A549 (cell line): ENCODE data around the gene ADAMTS16. TPM values are rescaled to one million over a fixed set of nuclear protein-coding genes. Genes with fewer than 3 reads are reported as not detected.

ENCODE experiments used
- ATAC-seq, 2 experiments: fragments of 200-7000 bp in 1 of 2; fragments of >200 bp in 1 of 2; cut with Nextera tagmentation in 1 of 2; cut with Tn5 transposase in 1 of 2; 3 replicates each; pipeline versions ENCODE4 v1.8.0 to v1.9.1; 2018 to 2020; ENCODE audit warnings: mild to moderate bottlenecking in 1 of 2, moderate library complexity in 1 of 2
- CTCF ChIA-PET: fragments of 300-600 bp; sonication (Branson Sonifier 250); formaldehyde crosslinking; extraction: SDS; loops from one replicate; lab custom pipeline; 2021; ENCODE audit warnings: antibody characterized with exemption, inconsistent platforms; lab: Yijun Ruan, JAX
- POLR2A ChIA-PET: fragments of 350-600 bp; formaldehyde crosslinking; extraction: SDS; loops from one replicate; lab custom pipeline; 2021; ENCODE audit warnings: antibody characterized with exemption, inconsistent platforms; lab: Yijun Ruan, JAX
- DNase-seq, 2 experiments: peaks; one replicate each; pipeline versions ENCODE4 v3.0.0 to v3.0.0-alpha.2; 2011 to 2016; ENCODE audit warnings: low read depth in 1 of 2, low spot score in 1 of 2
- FAIRE-seq: peaks from 2 replicates; lab custom pipeline; 2011; peaks lifted over from hg19 to GRCh38; lab: Jason Lieb, UNC
- H3K27ac ChIP-seq, 2 experiments: fragments of >200 bp; sonication (Bioruptor Twin); formaldehyde crosslinking; 3 replicates each; pipeline ENCODE4 v1.5.1; 2016 to 2017
- H3K4me1 ChIP-seq: fragments of >200 bp; sonication (Bioruptor Twin); formaldehyde crosslinking; 3 replicates; pipeline ENCODE4 v1.6.1; 2016
- H3K4me2 ChIP-seq: fragments of >200 bp; sonication (Bioruptor Twin); formaldehyde crosslinking; 3 replicates; pipeline ENCODE4 v1.6.1; 2016
- H3K4me3 ChIP-seq: fragments of >200 bp; sonication (Bioruptor Twin); formaldehyde crosslinking; 3 replicates; pipeline ENCODE4 v1.5.1; 2016
- H3K9me3 ChIP-seq: fragments of >200 bp; sonication (Bioruptor Twin); formaldehyde crosslinking; 3 replicates; pipeline ENCODE4 v1.6.1; 2016
- CBX2 ChIP-seq: fragments of 200-600 bp; sonication (generic); IDR thresholded peaks from 2 replicates; pipeline ENCODE4 v1.6.1; 2016; ENCODE audit warnings: low read depth, mild to moderate bottlenecking, borderline replicate concordance
- CEBPB ChIP-seq, 2 experiments: fragments of >200 bp in 1 of 2; sonication (Bioruptor Twin) in 1 of 2; formaldehyde crosslinking in 1 of 2; IDR thresholded peaks; 2 replicates each; pipeline ENCODE4 v1.6.1; 2012 to 2016
- CHD4 ChIP-seq: fragments of 200-600 bp; sonication (generic); IDR thresholded peaks from 2 replicates; pipeline ENCODE4 v1.6.1; 2016; ENCODE audit warnings: antibody characterized with exemption, mild to moderate bottlenecking, borderline replicate concordance
- EHMT2 ChIP-seq: fragments of 200-600 bp; sonication (generic); IDR thresholded peaks from 2 replicates; pipeline ENCODE4 v1.6.1; 2016; ENCODE audit warnings: antibody characterized with exemption, low read depth, mild to moderate bottlenecking, moderate library complexity
- ESRRA ChIP-seq: fragments of 150-350 bp; IDR thresholded peaks from 2 replicates; pipeline ENCODE4 v1.6.1; 2014; ENCODE audit warnings: mild to moderate bottlenecking, low read length, borderline replicate concordance
- HDAC2 ChIP-seq: fragments of 200-600 bp; sonication (generic); IDR thresholded peaks from 2 replicates; pipeline ENCODE4 v1.6.1; 2016
- HEYL ChIP-seq: fragments of 250-450 bp; sonication (Bioruptor Pico); IDR thresholded peaks from 2 replicates; pipeline ENCODE4 v1.8.0; 2021; ENCODE audit warnings: mild to moderate bottlenecking, moderate library complexity
- HOXB5 ChIP-seq: fragments of 250-450 bp; sonication (Bioruptor Pico); IDR thresholded peaks from 2 replicates; pipeline ENCODE4 v1.5.0; 2020; ENCODE audit warnings: mild to moderate bottlenecking, moderate library complexity
- KDM5A ChIP-seq: fragments of 200-600 bp; sonication (generic); IDR thresholded peaks from 2 replicates; pipeline ENCODE4 v1.6.1; 2016; ENCODE audit warnings: antibody characterized with exemption, mild to moderate bottlenecking
- MAFK ChIP-seq: fragments of 450-650 bp; IDR thresholded peaks from 2 replicates; pipeline ENCODE4 v1.6.1; 2014; ENCODE audit not compliant: partially characterized antibody
- PHF8 ChIP-seq: fragments of 200-600 bp; sonication (generic); IDR thresholded peaks from 2 replicates; pipeline ENCODE4 v1.6.1; 2016; ENCODE audit warnings: low read depth, mild to moderate bottlenecking, antibody characterized with exemption, moderate library complexity, borderline replicate concordance
- POLR2A ChIP-seq: IDR thresholded peaks from 2 replicates; pipeline ENCODE4 v1.6.1; 2012; ENCODE audit warnings: mild to moderate bottlenecking, low read length
- RNF2 ChIP-seq: fragments of 200-600 bp; sonication (generic); IDR thresholded peaks from 2 replicates; pipeline ENCODE4 v1.6.1; 2016; ENCODE audit warnings: low read depth, mild to moderate bottlenecking, antibody characterized with exemption, moderate library complexity, borderline replicate concordance
- TP53 ChIP-seq: fragments of 250-450 bp; sonication (Bioruptor Pico); IDR thresholded peaks from 2 replicates; pipeline ENCODE4 v1.5.0; 2021; ENCODE audit warnings: mild to moderate bottlenecking, moderate library complexity
- ZFP36 ChIP-seq: fragments of 450-650 bp; IDR thresholded peaks from 2 replicates; pipeline ENCODE4 v1.6.1; 2014; ENCODE audit warnings: borderline replicate concordance; ENCODE audit not compliant: partially characterized antibody
- WGBS: methylation state at CpG from one replicate; pipeline ENCODE4 v1.1.6; 2017; ENCODE audit errors: missing lambda C conversion rate; 5-methylcytosine and 5-hydroxymethylcytosine counted together
- polyA plus RNA-seq, 4 experiments: library from polyadenylated mRNA; depleted of rRNA in 3 of 4; stranded (reverse); fragments of >200 nt; fragmentation: RNase III in 1 of 4; extraction: RNeasy Plus Mini Kit Qiagen cat#74134 plus additional on column Dnase treatment in 1 of 4; gene quantifications; 2 replicates in 3 of 4; 3 replicates in 1 of 4; pipeline ENCODE4 v1.2.3, GENCODE V29; 2011 to 2017
- TF ChIP-seq, protein P1 (sequence below): IDR thresholded peaks from 2 replicates; pipeline ENCODE4 v1.6.1; 2012; ENCODE audit warnings: low read depth, borderline replicate concordance
- TF ChIP-seq, protein P2 (sequence below): fragments of >200 bp; sonication (Bioruptor Twin); formaldehyde crosslinking; IDR thresholded peaks from 3 replicates; pipeline ENCODE4 v1.6.1; 2016
- TF ChIP-seq, protein P3 (sequence below): fragments of 200-600 bp; sonication (generic); IDR thresholded peaks from 2 replicates; pipeline ENCODE4 v1.6.1; 2016; ENCODE audit warnings: antibody characterized with exemption, mild to moderate bottlenecking, moderate library complexity
- TF ChIP-seq, protein P4 (sequence below): fragments of 450-650 bp; IDR thresholded peaks from 2 replicates; pipeline ENCODE4 v1.6.1; 2014; ENCODE audit warnings: antibody characterized with exemption
- TF ChIP-seq, protein P5 (sequence below): fragments of 250-450 bp; sonication (Bioruptor Pico); IDR thresholded peaks from 2 replicates; pipeline ENCODE4 v1.5.0; 2020; ENCODE audit warnings: low read depth, mild to moderate bottlenecking, moderate library complexity

ADAMTS16 gene
- polyA plus RNA-seq, 2 of the 4 experiments (the other 2 are of a cell fraction), result 0.71 to 1.0 TPM

DNA sequence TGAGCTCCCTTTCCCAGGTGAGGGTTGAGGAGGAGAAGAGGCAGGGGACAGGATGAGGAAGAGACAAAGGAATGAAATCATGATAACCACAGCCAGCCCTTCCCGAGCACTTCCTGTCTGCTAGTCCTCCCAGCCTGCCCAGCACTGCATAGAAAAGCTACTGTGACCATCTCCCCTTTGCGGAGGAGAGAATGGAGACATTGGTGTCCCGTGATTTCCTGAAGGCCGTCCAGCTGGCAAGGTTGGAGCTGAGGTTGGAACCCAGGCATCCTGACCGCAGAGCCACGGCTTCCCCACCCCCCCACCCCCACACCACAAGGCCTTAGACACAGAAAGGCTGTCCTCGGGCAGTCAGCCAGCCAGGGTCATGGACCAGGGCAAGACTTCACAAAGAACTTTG lies 151.2 kb downstream of the ADAMTS16 start:
- CTCF ChIA-PET, result interaction anchor here (0.9 to 1.4 kb wide), 2 partner anchors 14 to 48 kb away, joined by 3 read pairs; no protein-coding TSS in a partner anchor

DNA sequence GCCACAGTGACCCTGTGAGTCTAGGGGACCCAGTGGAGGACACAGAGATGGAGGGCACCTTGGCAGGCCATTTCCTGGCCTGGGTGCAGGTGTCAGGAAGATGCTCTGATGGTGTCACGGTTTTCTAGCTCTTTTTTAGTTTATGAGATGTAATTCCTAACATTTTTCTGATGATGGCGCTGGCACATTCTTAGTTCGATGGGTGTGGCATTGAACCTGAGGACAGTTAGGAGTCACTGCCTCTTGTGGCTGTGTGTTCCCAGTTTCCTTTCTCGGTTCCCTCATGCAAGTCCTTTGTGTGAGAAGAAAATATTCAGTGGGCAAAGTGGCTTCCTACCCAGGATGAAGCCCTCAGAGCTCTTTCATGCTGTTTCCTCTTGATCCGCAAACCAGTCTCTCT lies 152.9 kb downstream of the ADAMTS16 start:
- FAIRE-seq (no peak), ATAC-seq (no peak), DNase-seq (peak in 1 of 2 experiments; percentile 18)
- POLR2A ChIA-PET, result no interaction called here
- Histone ChIP-seq H3K27ac (no peak overlapping the region), H3K4me2 (no peak overlapping the region), H3K9me3 (no peaks in the 10 kb centered on the region; the same call in 2 of the 3 replicates), H3K4me3 (no peak overlapping the region), H3K4me1 (peaks cover 16% of the 10 kb centered on the region)
- TF ChIP-seq, protein P1, sequence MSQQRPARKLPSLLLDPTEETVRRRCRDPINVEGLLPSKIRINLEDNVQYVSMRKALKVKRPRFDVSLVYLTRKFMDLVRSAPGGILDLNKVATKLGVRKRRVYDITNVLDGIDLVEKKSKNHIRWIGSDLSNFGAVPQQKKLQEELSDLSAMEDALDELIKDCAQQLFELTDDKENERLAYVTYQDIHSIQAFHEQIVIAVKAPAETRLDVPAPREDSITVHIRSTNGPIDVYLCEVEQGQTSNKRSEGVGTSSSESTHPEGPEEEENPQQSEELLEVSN, result no peak
- TF ChIP-seq PHF8, result no peak
- no peak for TF ChIP-seq POLR2A
- TF ChIP-seq CEBPB (IDR thresholded peaks at IDR 0.05), result no peak
- TF ChIP-seq, protein P2, sequence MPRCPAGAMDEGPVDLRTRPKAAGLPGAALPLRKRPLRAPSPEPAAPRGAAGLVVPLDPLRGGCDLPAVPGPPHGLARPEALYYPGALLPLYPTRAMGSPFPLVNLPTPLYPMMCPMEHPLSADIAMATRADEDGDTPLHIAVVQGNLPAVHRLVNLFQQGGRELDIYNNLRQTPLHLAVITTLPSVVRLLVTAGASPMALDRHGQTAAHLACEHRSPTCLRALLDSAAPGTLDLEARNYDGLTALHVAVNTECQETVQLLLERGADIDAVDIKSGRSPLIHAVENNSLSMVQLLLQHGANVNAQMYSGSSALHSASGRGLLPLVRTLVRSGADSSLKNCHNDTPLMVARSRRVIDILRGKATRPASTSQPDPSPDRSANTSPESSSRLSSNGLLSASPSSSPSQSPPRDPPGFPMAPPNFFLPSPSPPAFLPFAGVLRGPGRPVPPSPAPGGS, result no peak
- TF ChIP-seq CHD4, result no peak
- TF ChIP-seq MAFK, result no peak
- TF ChIP-seq RNF2, result no peak
- no peak for TF ChIP-seq ESRRA
- TF ChIP-seq EHMT2, result no peak
- TF ChIP-seq, protein P3, sequence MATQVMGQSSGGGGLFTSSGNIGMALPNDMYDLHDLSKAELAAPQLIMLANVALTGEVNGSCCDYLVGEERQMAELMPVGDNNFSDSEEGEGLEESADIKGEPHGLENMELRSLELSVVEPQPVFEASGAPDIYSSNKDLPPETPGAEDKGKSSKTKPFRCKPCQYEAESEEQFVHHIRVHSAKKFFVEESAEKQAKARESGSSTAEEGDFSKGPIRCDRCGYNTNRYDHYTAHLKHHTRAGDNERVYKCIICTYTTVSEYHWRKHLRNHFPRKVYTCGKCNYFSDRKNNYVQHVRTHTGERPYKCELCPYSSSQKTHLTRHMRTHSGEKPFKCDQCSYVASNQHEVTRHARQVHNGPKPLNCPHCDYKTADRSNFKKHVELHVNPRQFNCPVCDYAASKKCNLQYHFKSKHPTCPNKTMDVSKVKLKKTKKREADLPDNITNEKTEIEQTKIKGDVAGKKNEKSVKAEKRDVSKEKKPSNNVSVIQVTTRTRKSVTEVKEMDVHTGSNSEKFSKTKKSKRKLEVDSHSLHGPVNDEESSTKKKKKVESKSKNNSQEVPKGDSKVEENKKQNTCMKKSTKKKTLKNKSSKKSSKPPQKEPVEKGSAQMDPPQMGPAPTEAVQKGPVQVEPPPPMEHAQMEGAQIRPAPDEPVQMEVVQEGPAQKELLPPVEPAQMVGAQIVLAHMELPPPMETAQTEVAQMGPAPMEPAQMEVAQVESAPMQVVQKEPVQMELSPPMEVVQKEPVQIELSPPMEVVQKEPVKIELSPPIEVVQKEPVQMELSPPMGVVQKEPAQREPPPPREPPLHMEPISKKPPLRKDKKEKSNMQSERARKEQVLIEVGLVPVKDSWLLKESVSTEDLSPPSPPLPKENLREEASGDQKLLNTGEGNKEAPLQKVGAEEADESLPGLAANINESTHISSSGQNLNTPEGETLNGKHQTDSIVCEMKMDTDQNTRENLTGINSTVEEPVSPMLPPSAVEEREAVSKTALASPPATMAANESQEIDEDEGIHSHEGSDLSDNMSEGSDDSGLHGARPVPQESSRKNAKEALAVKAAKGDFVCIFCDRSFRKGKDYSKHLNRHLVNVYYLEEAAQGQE, result no peak
- no peak for TF ChIP-seq HEYL (CRISPR knock-in tag)
- no peak for TF ChIP-seq CBX2
- no peak for TF ChIP-seq ZFP36
- TF ChIP-seq KDM5A, result no peak
- no peak for TF ChIP-seq HOXB5
- no peak for TF ChIP-seq TP53
- 54% methylated on average over 4 of the region's 5 CpGs for WGBS
- CTCF ChIA-PET, result interaction anchor here (1.0 to 1.3 kb wide), 3 partner anchors 32 to 127 kb away, joined by 3 to 6 read pairs (median 3); no protein-coding TSS in a partner anchor

More for the DNA sequence above, 151.2 kb downstream of the ADAMTS16 start:
- no peak for FAIRE-seq
- 0 out of 6 replicates have a peak overlapping the region, but pooled peaks of 1 of the 2 experiments have one; percentile 7 for H3K27ac ChIP-seq
- DNase-seq, result no peak
- no peak for TF ChIP-seq HDAC2
- TF ChIP-seq, protein P4, sequence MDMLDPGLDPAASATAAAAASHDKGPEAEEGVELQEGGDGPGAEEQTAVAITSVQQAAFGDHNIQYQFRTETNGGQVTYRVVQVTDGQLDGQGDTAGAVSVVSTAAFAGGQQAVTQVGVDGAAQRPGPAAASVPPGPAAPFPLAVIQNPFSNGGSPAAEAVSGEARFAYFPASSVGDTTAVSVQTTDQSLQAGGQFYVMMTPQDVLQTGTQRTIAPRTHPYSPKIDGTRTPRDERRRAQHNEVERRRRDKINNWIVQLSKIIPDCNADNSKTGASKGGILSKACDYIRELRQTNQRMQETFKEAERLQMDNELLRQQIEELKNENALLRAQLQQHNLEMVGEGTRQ, result no peak
- TF ChIP-seq, protein P5, sequence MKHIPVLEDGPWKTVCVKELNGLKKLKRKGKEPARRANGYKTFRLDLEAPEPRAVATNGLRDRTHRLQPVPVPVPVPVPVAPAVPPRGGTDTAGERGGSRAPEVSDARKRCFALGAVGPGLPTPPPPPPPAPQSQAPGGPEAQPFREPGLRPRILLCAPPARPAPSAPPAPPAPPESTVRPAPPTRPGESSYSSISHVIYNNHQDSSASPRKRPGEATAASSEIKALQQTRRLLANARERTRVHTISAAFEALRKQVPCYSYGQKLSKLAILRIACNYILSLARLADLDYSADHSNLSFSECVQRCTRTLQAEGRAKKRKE, result no peak
- TF ChIP-seq, all 56 proteins: peak for 0
- Histone ChIP-seq H3K4me2 (no peak overlapping the region), H3K9me3 (no peaks in the 10 kb centered on the region; the same call in 2 of the 3 replicates), H3K4me3 (no peak overlapping the region), H3K4me1 (peaks cover 16% of the 10 kb centered on the region)
- 74% methylated on average over 7 of the region's 7 CpGs for WGBS
- no peak for ATAC-seq
- POLR2A ChIA-PET, result no interaction called here
